ENCODE results near the gene CNOT10.

The CNOT10 gene

GRCh38 chr3:32643354-32643753 lies 41.6 kb upstream of the CNOT10 start:
- Histone ChIP-seq H3K27ac (ENCODE audit: low read depth, low read length, poor library complexity, severe bottlenecking) (no peak overlapping the region), H3K4me1 (ENCODE audit: insufficient read depth, low read length, severe bottlenecking) (no peaks in the 10 kb centered on the region), H3F3A (ENCODE audit: insufficient read depth, low read length) (no peaks in the 10 kb centered on the region), H2AFZ (ENCODE audit: low read length) (no peak overlapping the region), H3K36me3 (ENCODE audit: insufficient read depth, low read length) (no peaks in the 10 kb centered on the region), H3K4me3 (ENCODE audit: low read depth, low read length, poor library complexity, severe bottlenecking) (no peak overlapping the region), H3K9me2 (ENCODE audit: low read depth, low read length) (no peaks in the 10 kb centered on the region), H3K9me3 (ENCODE audit: low read length) (no peaks in the 10 kb centered on the region), H3K4me2 (ENCODE audit: low read length) (no peak overlapping the region), H3K9ac (ENCODE audit: low read length) (no peak overlapping the region), H3K79me2 (ENCODE audit: insufficient read depth, low read length) (no peaks in the 10 kb centered on the region), H3K27me3 (ENCODE audit: insufficient read depth, low read length) (no peaks in the 10 kb centered on the region), H4K20me1 (ENCODE audit: insufficient read depth, low read length) (no peaks in the 10 kb centered on the region)
- TF ChIP-seq, protein P1, sequence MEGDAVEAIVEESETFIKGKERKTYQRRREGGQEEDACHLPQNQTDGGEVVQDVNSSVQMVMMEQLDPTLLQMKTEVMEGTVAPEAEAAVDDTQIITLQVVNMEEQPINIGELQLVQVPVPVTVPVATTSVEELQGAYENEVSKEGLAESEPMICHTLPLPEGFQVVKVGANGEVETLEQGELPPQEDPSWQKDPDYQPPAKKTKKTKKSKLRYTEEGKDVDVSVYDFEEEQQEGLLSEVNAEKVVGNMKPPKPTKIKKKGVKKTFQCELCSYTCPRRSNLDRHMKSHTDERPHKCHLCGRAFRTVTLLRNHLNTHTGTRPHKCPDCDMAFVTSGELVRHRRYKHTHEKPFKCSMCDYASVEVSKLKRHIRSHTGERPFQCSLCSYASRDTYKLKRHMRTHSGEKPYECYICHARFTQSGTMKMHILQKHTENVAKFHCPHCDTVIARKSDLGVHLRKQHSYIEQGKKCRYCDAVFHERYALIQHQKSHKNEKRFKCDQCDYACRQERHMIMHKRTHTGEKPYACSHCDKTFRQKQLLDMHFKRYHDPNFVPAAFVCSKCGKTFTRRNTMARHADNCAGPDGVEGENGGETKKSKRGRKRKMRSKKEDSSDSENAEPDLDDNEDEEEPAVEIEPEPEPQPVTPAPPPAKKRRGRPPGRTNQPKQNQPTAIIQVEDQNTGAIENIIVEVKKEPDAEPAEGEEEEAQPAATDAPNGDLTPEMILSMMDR (IDR thresholded peaks at IDR 0.05; ENCODE audit: low read length): no peak
- no peak for TF ChIP-seq EZH2 (IDR thresholded peaks at IDR 0.05; ENCODE audit: borderline replicate concordance, low read length)

GRCh38 chr3:32643816-32644215 lies 41.2 kb upstream of the CNOT10 start:
- no peaks in the 10 kb centered on the region for H3K9me3 ChIP-seq (ENCODE audit: low read length)
- H3K4me1 ChIP-seq (ENCODE audit: insufficient read depth, low read length, severe bottlenecking): no peaks in the 10 kb centered on the region
- H3K4me2 ChIP-seq (ENCODE audit: low read length): no peak overlapping the region
- H3K27ac ChIP-seq (ENCODE audit: low read depth, low read length, poor library complexity, severe bottlenecking): no peak overlapping the region
- no peak overlapping the region for H3K4me3 ChIP-seq (ENCODE audit: low read depth, low read length, poor library complexity, severe bottlenecking)
- H3K36me3 ChIP-seq (ENCODE audit: insufficient read depth, low read length): no peaks in the 10 kb centered on the region
- H3K27me3 ChIP-seq (ENCODE audit: insufficient read depth, low read length): no peaks in the 10 kb centered on the region
- no peak for TF ChIP-seq EZH2 (IDR thresholded peaks at IDR 0.05; ENCODE audit: borderline replicate concordance, low read length)
- TF ChIP-seq, protein P1 (IDR thresholded peaks at IDR 0.05; ENCODE audit: low read length): no peak
- no peaks in the 10 kb centered on the region for H3K79me2 ChIP-seq (ENCODE audit: insufficient read depth, low read length)
- H3K9me2 ChIP-seq (ENCODE audit: low read depth, low read length): no peaks in the 10 kb centered on the region
- no peak overlapping the region for H2AFZ ChIP-seq (ENCODE audit: low read length)
- H4K20me1 ChIP-seq (ENCODE audit: insufficient read depth, low read length): no peaks in the 10 kb centered on the region
- H3F3A ChIP-seq (ENCODE audit: insufficient read depth, low read length): no peaks in the 10 kb centered on the region
- no peak overlapping the region for H3K9ac ChIP-seq (ENCODE audit: low read length)

DNA sequence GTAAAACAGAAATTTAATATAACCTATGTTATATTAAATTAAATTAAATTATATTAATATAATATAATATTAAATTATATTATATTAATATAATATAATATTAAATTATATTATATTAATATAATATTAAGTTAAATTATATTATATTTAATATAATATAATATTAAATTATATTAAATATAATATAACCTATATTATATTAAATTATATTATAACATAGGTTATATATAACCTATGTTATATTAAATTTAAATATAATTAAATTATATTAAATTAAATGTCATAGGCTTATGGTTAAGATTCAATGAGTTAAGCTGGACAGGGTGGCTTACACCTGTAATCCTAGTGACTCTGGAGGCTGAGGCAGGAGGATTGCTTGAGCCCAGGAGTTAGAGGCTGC lies 40.6 kb upstream of the CNOT10 start:
- no peak overlapping the region for H3K27ac ChIP-seq (ENCODE audit: low read depth, low read length, poor library complexity, severe bottlenecking)
- H3K27me3 ChIP-seq (ENCODE audit: insufficient read depth, low read length): no peaks in the 10 kb centered on the region
- no peaks in the 10 kb centered on the region for H3K9me3 ChIP-seq (ENCODE audit: low read length)
- no peak overlapping the region for H3K4me2 ChIP-seq (ENCODE audit: low read length)
- no peak overlapping the region for H3K4me3 ChIP-seq (ENCODE audit: low read depth, low read length, poor library complexity, severe bottlenecking)
- H3K9ac ChIP-seq (ENCODE audit: low read length): no peak overlapping the region
- no peaks in the 10 kb centered on the region for H3F3A ChIP-seq (ENCODE audit: insufficient read depth, low read length)
- H3K9me2 ChIP-seq (ENCODE audit: low read depth, low read length): no peaks in the 10 kb centered on the region
- no peaks in the 10 kb centered on the region for H3K36me3 ChIP-seq (ENCODE audit: insufficient read depth, low read length)
- TF ChIP-seq EZH2 (IDR thresholded peaks at IDR 0.05; ENCODE audit: borderline replicate concordance, low read length): no peak
- TF ChIP-seq, protein P1 (IDR thresholded peaks at IDR 0.05; ENCODE audit: low read length): no peak
- no peaks in the 10 kb centered on the region for H3K4me1 ChIP-seq (ENCODE audit: insufficient read depth, low read length, severe bottlenecking)
- H2AFZ ChIP-seq (ENCODE audit: low read length): no peak overlapping the region
- H4K20me1 ChIP-seq (ENCODE audit: insufficient read depth, low read length): no peaks in the 10 kb centered on the region
- H3K79me2 ChIP-seq (ENCODE audit: insufficient read depth, low read length): no peaks in the 10 kb centered on the region

All from OCI-LY1 (cell line).